DOHH2 (cell line): ENCODE data around the gene B4GALNT1.

ENCODE experiments used
- EZH2phosphoT487 ChIP-seq: fragments of 200-600 bp; sonication (generic); IDR thresholded peaks from 2 replicates; pipeline ENCODE4 v1.6.1; 2017; ENCODE audit warnings: borderline replicate concordance, mild to moderate bottlenecking, antibody characterized with exemption, low read length, moderate library complexity, mixed read lengths
- TF ChIP-seq, protein P1 (sequence below): fragments of 200-600 bp; sonication (generic); IDR thresholded peaks from one replicate; pipeline ENCODE4 v1.5.1; 2014; ENCODE audit warnings: antibody characterized with exemption, mild to moderate bottlenecking, low read depth, low read length; ENCODE audit not compliant: poor library complexity, severe bottlenecking

- TF ChIP-seq, protein P1, sequence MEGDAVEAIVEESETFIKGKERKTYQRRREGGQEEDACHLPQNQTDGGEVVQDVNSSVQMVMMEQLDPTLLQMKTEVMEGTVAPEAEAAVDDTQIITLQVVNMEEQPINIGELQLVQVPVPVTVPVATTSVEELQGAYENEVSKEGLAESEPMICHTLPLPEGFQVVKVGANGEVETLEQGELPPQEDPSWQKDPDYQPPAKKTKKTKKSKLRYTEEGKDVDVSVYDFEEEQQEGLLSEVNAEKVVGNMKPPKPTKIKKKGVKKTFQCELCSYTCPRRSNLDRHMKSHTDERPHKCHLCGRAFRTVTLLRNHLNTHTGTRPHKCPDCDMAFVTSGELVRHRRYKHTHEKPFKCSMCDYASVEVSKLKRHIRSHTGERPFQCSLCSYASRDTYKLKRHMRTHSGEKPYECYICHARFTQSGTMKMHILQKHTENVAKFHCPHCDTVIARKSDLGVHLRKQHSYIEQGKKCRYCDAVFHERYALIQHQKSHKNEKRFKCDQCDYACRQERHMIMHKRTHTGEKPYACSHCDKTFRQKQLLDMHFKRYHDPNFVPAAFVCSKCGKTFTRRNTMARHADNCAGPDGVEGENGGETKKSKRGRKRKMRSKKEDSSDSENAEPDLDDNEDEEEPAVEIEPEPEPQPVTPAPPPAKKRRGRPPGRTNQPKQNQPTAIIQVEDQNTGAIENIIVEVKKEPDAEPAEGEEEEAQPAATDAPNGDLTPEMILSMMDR = peak; percentile 25
- no peak for TF ChIP-seq EZH2phosphoT487
These were observed 4.4 kb upstream of the B4GALNT1 start for GRCh38 chr12:57637364-57637763.
